Activated T-cell treated with anti-CD3 and anti-CD28 coated beads, Interleukin-2, amount 50 U/mL, for 72 hours (primary cell): Measurements from ENCODE around the gene CAMKK1. TPM values are rescaled to one million over a fixed set of nuclear protein-coding genes. Genes with fewer than 3 reads are reported as not detected.

ENCODE experiments used
- ATAC-seq, 2 donors: fragments of 150-1000 bp; cut with Tn5 transposase; replicated peaks in 1 of 2; 2 replicates each; pipeline ENCODE4 v1.10.0; 2021; ENCODE audit warnings: moderate library complexity in 2 of 2, mild to moderate bottlenecking in 1 of 2
- DNase-seq, 2 donors: peaks; one replicate each; pipeline ENCODE4 v3.0.0; 2021 to 2022; ENCODE audit warnings: mixed read lengths in 1 of 2
- H3K27ac Mint-ChIP-seq: one replicate; pipeline ENCODE4 v1.8.0; 2022; ENCODE audit warnings: mild to moderate bottlenecking, moderate library complexity, mixed read lengths
- H3K27me3 Mint-ChIP-seq: one replicate; pipeline ENCODE4 v1.8.0; 2022; ENCODE audit warnings: low read depth, mixed read lengths
- H3K36me3 Mint-ChIP-seq, 2 donors: one replicate each; pipeline ENCODE4 v1.8.0; 2022; ENCODE audit warnings: mixed read lengths in 2 of 2, mild to moderate bottlenecking in 1 of 2; ENCODE audit not compliant: insufficient read depth in 2 of 2
- H3K4me1 Mint-ChIP-seq: one replicate; pipeline ENCODE4 v1.8.0; 2022; ENCODE audit warnings: low read depth, mixed read lengths
- H3K4me3 Mint-ChIP-seq, 2 donors: one replicate each; pipeline ENCODE4 v1.8.0; 2022; ENCODE audit warnings: mild to moderate bottlenecking in 2 of 2, mixed read lengths in 2 of 2, moderate library complexity in 2 of 2
- H3K9me3 Mint-ChIP-seq, 2 donors: one replicate each; pipeline ENCODE4 v1.8.0; 2022; ENCODE audit warnings: mixed read lengths in 2 of 2
- total RNA-seq, 2 donors: library from RNA; stranded (reverse); gene quantifications; one replicate each; pipeline ENCODE4 v1.2.3, GENCODE V29; 2022

The CAMKK1 gene
- total RNA-seq, 2 donors from 2014 or later = 2.2 to 2.6 TPM

GRCh38 chr17:3812284-3812683 lies 80.6 kb downstream of the CAMKK1 start:
- H3K4me3 Mint-ChIP-seq = no peak overlapping the region
- DNase-seq (no peak), ATAC-seq (no peak)
- H3K36me3 Mint-ChIP-seq = peaks cover 0 to 36% of the 10 kb centered on the region in 2 donors
- H3K27me3 Mint-ChIP-seq = no peaks in the 10 kb centered on the region
- H3K27ac Mint-ChIP-seq = no peak overlapping the region
- no peaks in the 10 kb centered on the region for H3K9me3 Mint-ChIP-seq
- peaks cover 14% of the 10 kb centered on the region for H3K4me1 Mint-ChIP-seq

Other genes starting within 250 kb of the CAMKK1 start
- 10 to 100 TPM; 10.6 to 12.3 TPM for gene TAX1BP3, start 224.5 kb downstream of the CAMKK1 start, total RNA-seq
- gene EMC6, start 224.2 kb downstream of the CAMKK1 start, total RNA-seq = 10 to 100 TPM; 44.0 to 45.0 TPM
- gene P2RX5, start 196.9 kb downstream of the CAMKK1 start, total RNA-seq = 10 to 100 TPM; 46.5 to 60.1 TPM
- 10 to 100 TPM; 23.2 to 25.7 TPM for gene HASPIN, start 169.2 kb downstream of the CAMKK1 start, total RNA-seq
- 10 to 100 TPM; 62.1 to 86.3 TPM for gene ITGAE, start 91.9 kb downstream of the CAMKK1 start, total RNA-seq
- gene NCBP3, start 46.8 kb downstream of the CAMKK1 start, total RNA-seq = 10 to 100 TPM; 65.1 to 65.8 TPM
- 1 to 10 TPM; 1.6 to 2.3 TPM for gene P2RX1, start 23.4 kb upstream of the CAMKK1 start, total RNA-seq
- 100 to 1,000 TPM; 108 to 109 TPM for gene ATP2A3, start 71.4 kb upstream of the CAMKK1 start, total RNA-seq
- gene ZZEF1, start 250.0 kb upstream of the CAMKK1 start, total RNA-seq = 10 to 100 TPM; 40.0 to 44.7 TPM